ENCODE measurements around the gene SCRT2. TPM values are rescaled to one million over a fixed set of nuclear protein-coding genes. Genes with fewer than 3 reads are reported as not detected.
"Not testable (repeated sequence)": the region's sequence is repeated elsewhere in the genome, so short reads cannot be mapped to it uniquely, and the experiment has no call there.

The SCRT2 gene
- total and polyA plus RNA-seq, 9 of the 15 experiments (the other 6 are each of a cell fraction or from before 2014, with no cell fraction given) = 0.04 to 0.75 (median 0.13) TPM; not detected in 2

DNA sequence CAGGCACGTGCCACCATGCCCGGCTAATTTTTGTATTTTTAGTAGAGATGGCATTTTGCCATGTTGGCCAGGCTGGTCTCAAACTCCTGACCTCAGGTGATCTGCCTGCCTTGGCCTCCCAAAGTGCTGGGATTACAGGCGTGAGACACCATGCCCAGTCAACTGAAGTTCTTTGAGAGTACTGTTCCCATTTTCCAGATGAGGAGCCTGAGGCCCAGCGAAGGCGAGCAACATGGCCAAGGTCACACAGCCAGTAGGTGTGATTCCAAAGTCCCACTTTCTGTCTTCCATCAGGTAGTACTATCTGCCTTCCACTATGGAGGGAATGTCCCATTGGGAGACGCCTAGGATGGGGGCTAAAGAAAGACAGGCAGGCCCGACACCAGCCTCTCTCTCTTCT lies 49.2 kb upstream of the SCRT2 start:
- WGBS (ENCODE audit: insufficient coverage, low coverage, missing lambda C conversion rate) = 34% methylated on average over 6 of the region's 7 CpGs
- FAIRE-seq; DNase-seq (ENCODE audit: extremely low read depth in 1 of 4, low spot score in 3 of 4); H3K9ac ChIP-seq (ENCODE audit: insufficient read depth in 1 of 2, low read depth in 2 of 2, low read length in 2 of 2); H3K4me2 ChIP-seq (ENCODE audit: insufficient read depth, low read length); H3K27ac ChIP-seq (ENCODE audit: extremely low read depth, low read depth, low read length); H3K79me2 ChIP-seq (ENCODE audit: control insufficient read depth, insufficient read depth, low read length); BruUV-seq (replicated peaks); H3K27me3 ChIP-seq (ENCODE audit: control insufficient read depth in 2 of 2, insufficient read depth in 2 of 2, low read length in 2 of 2); H3K9me3 ChIP-seq (replicated peaks; ENCODE audit: control insufficient read depth, insufficient read depth, low read depth, low read length); H4K20me1 ChIP-seq (replicated peaks; ENCODE audit: control insufficient read depth, insufficient read depth, low read length); POLR2A ChIA-PET; CTCF ChIA-PET (ENCODE audit: low intra/inter-chr PET ratio); H3K36me3 ChIP-seq (ENCODE audit: control insufficient read depth, insufficient read depth, low read length); H3K9me1 ChIP-seq (ENCODE audit: control insufficient read depth, insufficient read depth, low read length); H3K4me3 ChIP-seq; H2AFZ ChIP-seq (ENCODE audit: low read depth, low read length); ATAC-seq: not testable (repeated sequence)
- peaks cover 5 to 18% of the 10 kb centered on the region in 2 experiments; a peak in 4 of 5 replicates for H3K4me1 ChIP-seq (replicated peaks in 1 of 2; ENCODE audit: control insufficient read depth in 2 of 2, insufficient read depth in 2 of 2, low read length in 2 of 2)
- 0 out of 4 replicates have a peak, but pooled peaks of 1 of the 2 experiments have one; percentile 6 for TF ChIP-seq KDM1A (IDR thresholded peaks at IDR 0.05)
- peak; percentile 37; the same call in 1 of the 2 replicates for TF ChIP-seq NFIC (IDR thresholded peaks at IDR 0.05)
- TF ChIP-seq BCOR (IDR thresholded peaks at IDR 0.05) = peak; percentile 35; the same call in 1 of the 2 replicates
- TF ChIP-seq RBM25 (IDR thresholded peaks at IDR 0.05; ENCODE audit: low read depth, low read length, severe bottlenecking) = peak; percentile 52
- intact Hi-C loops (cut with micrococcal nuclease) = loop anchor here (5.0 kb wide), 1 partner anchor 52 kb away; no protein-coding TSS in a partner anchor
- in situ Hi-C loops (cut with MboI) = loop anchor here (5.0 kb wide), 2 partner anchors 72 to 372 kb away; partner anchors contain the start of gene SRXN1

DNA sequence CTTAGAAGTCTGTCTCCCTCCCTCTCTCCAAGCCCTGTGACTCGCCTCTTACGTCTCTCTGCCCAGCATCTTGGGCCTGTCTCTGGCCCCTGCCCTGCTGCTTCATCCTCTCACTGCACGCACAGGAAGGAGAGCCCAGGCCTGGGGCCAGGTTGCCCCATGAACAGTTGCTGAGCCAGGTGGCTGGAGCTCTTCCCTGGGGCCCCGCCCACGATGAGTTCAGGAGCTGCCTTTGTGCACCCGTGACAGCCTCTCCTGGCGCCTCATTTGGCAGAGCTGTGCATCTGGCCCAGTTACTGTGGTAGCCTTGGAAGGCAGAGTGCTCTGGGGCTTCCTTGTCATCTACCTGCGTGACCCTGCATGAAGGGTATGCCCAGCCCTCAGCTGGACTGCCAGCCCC lies 48.2 kb upstream of the SCRT2 start:
- no peak overlapping the region for H3K27ac ChIP-seq (ENCODE audit: extremely low read depth, low read depth, low read length)
- intact Hi-C loops (cut with micrococcal nuclease) = no loop called here
- no peak overlapping the region for H3K4me3 ChIP-seq
- H3K27me3 ChIP-seq (ENCODE audit: control insufficient read depth in 2 of 2, insufficient read depth in 2 of 2, low read length in 2 of 2) = no peaks in the 10 kb centered on the region
- ChIA-PET CTCF (ENCODE audit: low intra/inter-chr PET ratio) (no interaction called here), POLR2A (interaction anchor here (0.9 kb wide), 1 partner anchor 181 kb away, joined by 4 read pairs; no protein-coding TSS in a partner anchor)
- DNase-seq (ENCODE audit: extremely low read depth in 1 of 4, low spot score in 3 of 4) (no peak), ATAC-seq (no peak), FAIRE-seq (no peak)
- WGBS (ENCODE audit: insufficient coverage, low coverage, missing lambda C conversion rate) = 17% methylated on average over 6 of the region's 8 CpGs
- in situ Hi-C loops (cut with MboI) = no loop called here
- BruUV-seq (replicated peaks) = no TSS peak
- no peaks in the 10 kb centered on the region for H3K79me2 ChIP-seq (ENCODE audit: control insufficient read depth, insufficient read depth, low read length)
- no peaks in the 10 kb centered on the region for H3K9me1 ChIP-seq (ENCODE audit: control insufficient read depth, insufficient read depth, low read length)
- peaks cover 3 to 17% of the 10 kb centered on the region in 2 experiments; a peak in 4 of 5 replicates for H3K4me1 ChIP-seq (replicated peaks in 1 of 2; ENCODE audit: control insufficient read depth in 2 of 2, insufficient read depth in 2 of 2, low read length in 2 of 2)
- no peaks in the 10 kb centered on the region for H3K9me3 ChIP-seq (replicated peaks; ENCODE audit: control insufficient read depth, insufficient read depth, low read depth, low read length)
- no peak overlapping the region for H2AFZ ChIP-seq (ENCODE audit: low read depth, low read length)
- peak overlapping the region in 1 of 2 experiments; percentile 45; a peak in 2 of 4 replicates for H3K9ac ChIP-seq (ENCODE audit: insufficient read depth in 1 of 2, low read depth in 2 of 2, low read length in 2 of 2)
- no peaks in the 10 kb centered on the region for H4K20me1 ChIP-seq (replicated peaks; ENCODE audit: control insufficient read depth, insufficient read depth, low read length)
- no peak overlapping the region for H3K4me2 ChIP-seq (ENCODE audit: insufficient read depth, low read length)
- H3K36me3 ChIP-seq (ENCODE audit: control insufficient read depth, insufficient read depth, low read length) = no peaks in the 10 kb centered on the region
- TF ChIP-seq BRD4 (IDR thresholded peaks at IDR 0.05) = no peak
- no peak for TF ChIP-seq SMARCB1 (IDR thresholded peaks at IDR 0.05; ENCODE audit: insufficient read length, low read depth)
- TF ChIP-seq SRSF9 (IDR thresholded peaks at IDR 0.05; ENCODE audit: borderline replicate concordance, low read depth, low read length) = no peak
- no peak for TF ChIP-seq GABPB2 (CRISPR knock-in tag; conservative IDR thresholded peaks at IDR 0.05)
- no peak for TF ChIP-seq STAG1 (CRISPR knock-in tag; IDR thresholded peaks at IDR 0.05; ENCODE audit: borderline replicate concordance)
- no peak for TF ChIP-seq YY1 (IDR thresholded peaks at IDR 0.05; ENCODE audit: borderline replicate concordance in 1 of 3, control insufficient read depth in 1 of 3, extremely low read depth in 1 of 3, insufficient read depth in 3 of 3, insufficient read length in 1 of 3, insufficient replicate concordance in 2 of 3, low read depth in 1 of 3, low read length in 2 of 3)
- TF ChIP-seq FOXA1 (IDR thresholded peaks at IDR 0.05; ENCODE audit: borderline replicate concordance) = no peak
- no peak for TF ChIP-seq STAT5A (IDR thresholded peaks at IDR 0.05; ENCODE audit: borderline replicate concordance, low read length)

Data from K562 (cell line).